ENCODE measurements around the gene TNFSF10. TPM values are rescaled to one million over a fixed set of nuclear protein-coding genes. Genes with fewer than 3 reads are reported as not detected.

The TNFSF10 gene
- total and polyA plus RNA-seq, 7 donors, result 17.9 to 76.8 (median 36.4) TPM

DNA sequence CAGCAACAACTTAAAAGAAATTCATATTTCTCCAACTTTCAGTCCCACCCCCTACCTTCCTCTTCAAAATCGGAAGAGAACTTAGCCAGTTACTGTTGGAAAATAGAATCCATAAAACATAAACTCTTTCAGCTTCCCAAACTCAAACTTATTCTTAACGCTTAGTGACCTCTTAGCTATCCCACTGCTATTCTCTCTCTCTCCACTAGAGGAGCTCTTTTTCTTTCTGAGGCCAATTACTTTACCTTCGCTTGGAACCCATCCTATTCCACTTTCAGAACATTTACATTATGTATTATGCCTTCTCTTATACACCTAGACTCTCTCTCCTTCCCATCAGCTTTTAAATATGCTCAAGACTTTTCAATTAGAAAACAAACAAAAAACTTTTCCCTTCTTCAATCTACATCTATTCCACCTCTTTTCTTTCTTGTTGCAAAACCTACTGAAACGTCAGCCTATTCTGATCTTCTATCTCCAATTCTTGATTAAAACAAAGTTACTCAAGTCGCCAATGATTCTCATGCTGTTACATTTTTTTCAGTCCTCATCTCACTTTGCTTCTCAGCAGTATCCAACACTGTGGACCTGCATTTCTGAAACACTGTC, 61.6 kb downstream of the TNFSF10 start:
- Histone ChIP-seq H3K36me3 (no peaks in the 10 kb centered on the region), H3K9me3 (no peaks in the 10 kb centered on the region), H3K27ac (no peak overlapping the region), H3K4me1 (no peaks in the 10 kb centered on the region), H3K27me3 (no peaks in the 10 kb centered on the region), H3K4me3 (no peak overlapping the region)
- no peak for DNase-seq
- TF ChIP-seq CTCF (IDR thresholded peaks at IDR 0.05), result peak in 3 of 4 experiments; percentile 39 to 60 (median 57)
- no peak for TF ChIP-seq POLR2A (IDR thresholded peaks at IDR 0.05)
- TF ChIP-seq POLR2AphosphoS5 (IDR thresholded peaks at IDR 0.05), result no peak
- no peak for TF ChIP-seq EP300 (IDR thresholded peaks at IDR 0.05)
- intact Hi-C loops (cut with DNase I), result no loop called here
- WGBS, 2 donors, result 34 to 37% methylated on average over 5 of the region's 5 CpGs

- H3K4me1 ChIP-seq, result no peaks in the 10 kb centered on the region
- DNase-seq, result no peak
- H3K9me3 ChIP-seq, result no peaks in the 10 kb centered on the region
- H3K36me3 ChIP-seq, result no peaks in the 10 kb centered on the region
- intact Hi-C loops (cut with DNase I), result no loop called here
- peaks cover 0 to 3% (median 0%) of the 10 kb centered on the region in 3 donors for H3K27me3 ChIP-seq
- no peak overlapping the region for H3K4me3 ChIP-seq
- TF ChIP-seq POLR2A (IDR thresholded peaks at IDR 0.05) (no peak), EP300 (IDR thresholded peaks at IDR 0.05) (no peak), POLR2AphosphoS5 (IDR thresholded peaks at IDR 0.05) (no peak), CTCF (IDR thresholded peaks at IDR 0.05) (no peak)
- WGBS, 2 donors, result 90 to 93% methylated on average over 3 of the region's 3 CpGs
- no peak overlapping the region for H3K27ac ChIP-seq
Measured at GRCh38 chr3:172456404-172456803, 66.8 kb downstream of the TNFSF10 start.

Small RNAs within 50 kb of the gene (small RNA-seq; reads per million reads assigned to genes)
- gene AC007919.1, result 0 reads per million in 3 donors

Other genes with a start within 250 kb of the TNFSF10 start
- under 1 TPM in 2 of 4 donors, not detected in 2; 0.55 to 0.99 TPM for gene GHSR, start 75.0 kb downstream of the TNFSF10 start, total RNA-seq
- gene GHSR, start 75.0 kb downstream of the TNFSF10 start, polyA plus RNA-seq, result not detected
- gene NCEH1, start 187.6 kb upstream of the TNFSF10 start, total RNA-seq, result 1 to 10 TPM; 1.6 to 3.6 (median 2.4) TPM
- gene NCEH1, start 187.6 kb upstream of the TNFSF10 start, polyA plus RNA-seq, result 10 to 100 TPM in 2 of 3 donors, 1 to 10 TPM in 1; 3.0 to 12.8 (median 12.0) TPM
- 10 to 100 TPM in 2 of 4 donors, 1 to 10 TPM in 2; 3.3 to 21.9 (median 6.8) TPM for gene ECT2, start 227.3 kb upstream of the TNFSF10 start, total RNA-seq
- 10 to 100 TPM in 1 of 3 donors, 1 to 10 TPM in 2; 8.4 to 15.5 (median 9.7) TPM for gene ECT2, start 227.3 kb upstream of the TNFSF10 start, polyA plus RNA-seq

Measured in sigmoid colon (tissue), 7 donors.